A673 (cell line): ENCODE results near the gene FGF12.

ENCODE experiments used
- CTCF ChIP-seq: fragments of 300-800, 200-600 bp; sonication (generic); conservative IDR thresholded peaks from 2 replicates; pipeline ENCODE4 v1.5.1; 2017; ENCODE audit warnings: low read depth, mild to moderate bottlenecking, antibody characterized with exemption, low read length, moderate library complexity, mixed read lengths
- EZH2 ChIP-seq: fragments of 200-600 bp; sonication (generic); IDR thresholded peaks from 2 replicates; pipeline ENCODE4 v1.6.1; 2017; ENCODE audit warnings: borderline replicate concordance, low read depth, mild to moderate bottlenecking, mixed read lengths, antibody characterized with exemption, low read length; ENCODE audit not compliant: poor library complexity, severe bottlenecking

DNA sequence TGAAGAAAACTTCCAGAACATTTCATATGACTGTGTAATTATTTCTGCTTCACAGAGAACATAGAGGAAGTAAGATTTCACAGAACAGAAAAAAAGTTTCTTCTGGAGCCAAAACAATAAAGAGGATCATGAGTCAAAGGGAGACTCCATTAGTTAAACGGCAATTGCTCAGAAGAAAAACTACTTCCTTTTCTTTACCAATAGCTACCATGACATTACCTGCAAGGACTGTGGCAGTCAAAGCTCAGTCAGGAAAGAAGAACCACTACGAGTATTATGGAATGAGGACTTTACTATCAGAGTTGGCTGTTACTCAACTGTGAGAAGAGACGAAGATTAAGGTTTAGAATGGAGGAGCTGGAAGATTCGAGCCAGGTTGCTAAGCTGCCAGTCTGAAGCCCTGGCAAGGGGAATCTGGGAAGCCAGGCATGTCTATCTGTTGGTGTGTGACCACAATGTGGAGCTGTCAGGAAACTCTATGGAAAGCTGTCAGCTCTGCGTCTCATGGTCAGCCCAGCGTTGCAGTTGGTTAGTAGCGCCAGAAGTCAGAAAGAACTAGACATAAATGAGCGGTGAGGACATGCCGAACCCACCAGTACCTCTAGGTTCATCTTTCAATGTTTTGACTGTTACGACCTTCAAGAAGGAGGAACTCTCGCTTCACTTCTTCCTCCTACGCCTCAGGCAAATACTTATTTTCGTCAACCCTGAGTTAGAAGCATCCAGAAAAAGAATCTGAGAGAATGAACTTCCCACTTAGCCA lies 604.3 kb downstream of the FGF12 start:
- TF ChIP-seq CTCF: no peak
- no peak for TF ChIP-seq EZH2
